ENCODE results near the gene CHRDL2.

DNA sequence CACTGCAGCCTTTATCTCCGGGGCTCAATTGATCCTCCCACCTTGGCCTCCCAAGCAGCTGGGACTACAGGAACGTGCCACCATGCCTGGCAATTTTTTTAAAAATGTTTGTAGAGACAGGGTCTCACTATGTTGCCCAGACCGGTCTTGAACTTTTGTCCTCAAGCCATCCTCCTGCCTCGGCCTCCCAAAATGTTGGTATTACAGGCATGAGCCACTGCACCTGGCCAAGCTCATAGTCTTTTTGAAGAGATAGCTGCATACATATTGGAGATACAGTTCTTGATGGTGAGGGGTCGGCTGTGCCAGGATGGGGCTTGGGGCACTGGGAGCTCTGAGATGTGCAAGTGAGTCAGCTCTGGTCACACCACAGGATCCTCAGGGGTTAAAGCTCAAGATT lies 53.2 kb downstream of the CHRDL2 start:
- TF ChIP-seq, protein P1, sequence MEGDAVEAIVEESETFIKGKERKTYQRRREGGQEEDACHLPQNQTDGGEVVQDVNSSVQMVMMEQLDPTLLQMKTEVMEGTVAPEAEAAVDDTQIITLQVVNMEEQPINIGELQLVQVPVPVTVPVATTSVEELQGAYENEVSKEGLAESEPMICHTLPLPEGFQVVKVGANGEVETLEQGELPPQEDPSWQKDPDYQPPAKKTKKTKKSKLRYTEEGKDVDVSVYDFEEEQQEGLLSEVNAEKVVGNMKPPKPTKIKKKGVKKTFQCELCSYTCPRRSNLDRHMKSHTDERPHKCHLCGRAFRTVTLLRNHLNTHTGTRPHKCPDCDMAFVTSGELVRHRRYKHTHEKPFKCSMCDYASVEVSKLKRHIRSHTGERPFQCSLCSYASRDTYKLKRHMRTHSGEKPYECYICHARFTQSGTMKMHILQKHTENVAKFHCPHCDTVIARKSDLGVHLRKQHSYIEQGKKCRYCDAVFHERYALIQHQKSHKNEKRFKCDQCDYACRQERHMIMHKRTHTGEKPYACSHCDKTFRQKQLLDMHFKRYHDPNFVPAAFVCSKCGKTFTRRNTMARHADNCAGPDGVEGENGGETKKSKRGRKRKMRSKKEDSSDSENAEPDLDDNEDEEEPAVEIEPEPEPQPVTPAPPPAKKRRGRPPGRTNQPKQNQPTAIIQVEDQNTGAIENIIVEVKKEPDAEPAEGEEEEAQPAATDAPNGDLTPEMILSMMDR (IDR thresholded peaks at IDR 0.05) = no peak
- TF ChIP-seq EZH2 (IDR thresholded peaks at IDR 0.05; ENCODE audit: borderline replicate concordance, insufficient read depth, low read depth, low read length, poor library complexity, severe bottlenecking) = no peak
